Retina (tissue), 1 donor: ENCODE measurements around the gene MB.

Experiments
- DNase-seq: peaks from one replicate; pipeline ENCODE4 v3.0.0-alpha.2; 2016

Gene MB

GRCh38 chr22:35592418-35592967 is 24.6 kb downstream of the MB start:
- no peak for DNase-seq

- no peak for DNase-seq
These were observed 25.3 kb downstream of the MB start for GRCh38 chr22:35591714-35592417.

GRCh38 chr22:35590634-35591295 is 26.4 kb downstream of the MB start:
- no peak for DNase-seq

- DNase-seq: no peak
These were observed 27.4 kb downstream of the MB start for GRCh38 chr22:35589756-35590093.

- DNase-seq: no peak
These were observed 27.9 kb downstream of the MB start for GRCh38 chr22:35589071-35589755.

GRCh38 chr22:35587896-35588295 is 29.2 kb downstream of the MB start:
- no peak for DNase-seq

GRCh38 chr22:35587447-35587870 is 29.7 kb downstream of the MB start:
- DNase-seq: no peak

- no peak for DNase-seq
These were observed 30.4 kb downstream of the MB start for GRCh38 chr22:35586771-35587170.

- DNase-seq: peak; percentile 85
These were observed 34.1 kb downstream of the MB start for GRCh38 chr22:35582861-35583670.

- no peak for DNase-seq
These were observed 34.8 kb downstream of the MB start for GRCh38 chr22:35582218-35582860.

GRCh38 chr22:35581023-35581413 is 36.1 kb downstream of the MB start:
- DNase-seq: no peak

GRCh38 chr22:35580351-35581022 is 36.6 kb downstream of the MB start:
- DNase-seq: no peak

GRCh38 chr22:35578836-35579575 is 38.1 kb downstream of the MB start:
- no peak for DNase-seq

GRCh38 chr22:35577799-35578659 is 39.1 kb downstream of the MB start:
- DNase-seq: no peak

GRCh38 chr22:35576671-35577070 is 40.5 kb downstream of the MB start:
- DNase-seq: no peak

- no peak for DNase-seq
These were observed 41.9 kb downstream of the MB start for GRCh38 chr22:35575116-35575748.

GRCh38 chr22:35572556-35572955 is 44.6 kb downstream of the MB start:
- no peak for DNase-seq

- DNase-seq: no peak
These were observed 46.4 kb downstream of the MB start for GRCh38 chr22:35570686-35571194.

- no peak for DNase-seq
These were observed 47.2 kb downstream of the MB start for GRCh38 chr22:35569916-35570315.
